Measurements from ENCODE around the gene MCAT.

Gene MCAT

DNA sequence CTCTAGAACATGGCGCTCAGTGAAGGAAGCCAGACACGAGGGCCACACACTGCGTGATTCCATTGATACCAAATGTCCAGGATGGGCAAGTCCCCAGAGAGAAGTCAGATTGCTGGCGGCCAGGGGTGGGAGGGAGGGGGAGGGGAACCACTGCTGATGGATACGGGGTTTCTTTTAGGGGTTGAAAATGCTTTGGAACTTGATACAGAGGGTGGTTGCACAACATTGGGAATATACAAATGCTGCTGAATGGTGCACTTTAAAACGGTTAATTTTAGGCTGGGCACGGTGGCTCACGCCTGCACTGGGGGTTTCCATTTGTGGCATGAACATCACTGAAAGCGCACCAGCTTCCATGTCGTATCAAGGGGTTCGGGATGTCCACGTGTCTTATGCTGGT, 13.2 kb upstream of the MCAT start:
- ChIA-PET CTCF (no interaction called here), POLR2A (no interaction called here)
- DNase-seq (ENCODE audit: extremely low spot score) = no peak
- TF ChIP-seq, protein P1, sequence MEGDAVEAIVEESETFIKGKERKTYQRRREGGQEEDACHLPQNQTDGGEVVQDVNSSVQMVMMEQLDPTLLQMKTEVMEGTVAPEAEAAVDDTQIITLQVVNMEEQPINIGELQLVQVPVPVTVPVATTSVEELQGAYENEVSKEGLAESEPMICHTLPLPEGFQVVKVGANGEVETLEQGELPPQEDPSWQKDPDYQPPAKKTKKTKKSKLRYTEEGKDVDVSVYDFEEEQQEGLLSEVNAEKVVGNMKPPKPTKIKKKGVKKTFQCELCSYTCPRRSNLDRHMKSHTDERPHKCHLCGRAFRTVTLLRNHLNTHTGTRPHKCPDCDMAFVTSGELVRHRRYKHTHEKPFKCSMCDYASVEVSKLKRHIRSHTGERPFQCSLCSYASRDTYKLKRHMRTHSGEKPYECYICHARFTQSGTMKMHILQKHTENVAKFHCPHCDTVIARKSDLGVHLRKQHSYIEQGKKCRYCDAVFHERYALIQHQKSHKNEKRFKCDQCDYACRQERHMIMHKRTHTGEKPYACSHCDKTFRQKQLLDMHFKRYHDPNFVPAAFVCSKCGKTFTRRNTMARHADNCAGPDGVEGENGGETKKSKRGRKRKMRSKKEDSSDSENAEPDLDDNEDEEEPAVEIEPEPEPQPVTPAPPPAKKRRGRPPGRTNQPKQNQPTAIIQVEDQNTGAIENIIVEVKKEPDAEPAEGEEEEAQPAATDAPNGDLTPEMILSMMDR (IDR thresholded peaks at IDR 0.05; ENCODE audit: control extremely low read depth, extremely low read depth, low read depth, missing control alignments) = no peak

DNA sequence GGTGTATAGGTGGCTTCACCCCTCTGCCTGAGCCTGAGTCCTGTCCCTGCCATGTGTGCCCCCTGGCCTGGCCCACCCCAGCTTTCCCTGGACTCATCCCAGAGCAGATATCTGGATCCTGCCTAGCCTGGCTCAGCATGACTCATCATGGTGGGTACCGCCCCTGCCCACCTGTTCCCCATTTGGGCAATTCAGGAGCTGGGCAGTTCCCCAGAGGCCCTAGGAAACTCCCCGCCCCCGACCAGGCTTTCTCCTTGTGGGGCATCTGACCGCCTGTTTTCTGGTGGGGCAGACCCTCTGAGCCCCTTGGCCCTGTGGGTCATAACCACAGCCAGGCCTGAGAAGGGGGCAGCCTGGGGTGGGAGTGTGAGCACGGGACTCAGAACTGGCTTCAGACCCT, 12.6 kb upstream of the MCAT start:
- CTCF ChIA-PET = no interaction called here
- DNase-seq (ENCODE audit: extremely low spot score) = no peak
- TF ChIP-seq, protein P1 (IDR thresholded peaks at IDR 0.05; ENCODE audit: control extremely low read depth, extremely low read depth, low read depth, missing control alignments) = no peak
- POLR2A ChIA-PET = no interaction called here

DNA sequence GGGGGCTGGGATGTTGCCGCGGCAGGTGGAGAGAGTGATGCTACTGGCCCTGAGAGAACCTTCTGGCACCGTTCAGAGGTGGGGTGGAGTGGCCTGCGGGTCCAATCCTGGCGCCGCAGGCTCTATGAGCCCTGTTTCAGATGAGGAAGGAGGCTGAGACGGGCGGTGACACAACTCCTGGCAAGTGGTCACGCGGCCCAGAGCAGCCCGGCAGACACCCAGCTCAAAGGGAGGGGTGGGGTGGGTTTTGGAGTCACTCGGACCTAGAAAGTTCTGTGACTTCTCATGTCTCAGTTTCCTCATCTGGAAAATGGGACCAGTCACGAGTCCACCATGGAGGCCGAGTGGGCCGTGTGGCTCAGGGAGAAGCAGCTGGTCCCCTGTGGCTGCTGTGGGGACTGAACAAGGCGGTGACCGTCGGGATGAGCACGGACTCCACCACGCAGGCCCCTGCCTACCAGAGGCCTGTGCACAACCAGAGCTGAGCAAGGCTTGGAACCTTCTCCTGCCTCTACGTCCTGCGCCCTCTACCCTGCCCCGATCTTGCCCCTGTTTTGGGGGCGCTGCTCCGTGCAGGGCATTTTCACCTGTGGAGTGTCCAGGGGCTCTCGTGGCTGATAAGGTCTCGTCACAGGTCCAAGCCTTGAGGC, 11.8 kb upstream of the MCAT start:
- ChIA-PET CTCF (no interaction called here), POLR2A (no interaction called here)
- DNase-seq (ENCODE audit: extremely low spot score) = no peak
- TF ChIP-seq, protein P1 (IDR thresholded peaks at IDR 0.05; ENCODE audit: control extremely low read depth, extremely low read depth, low read depth, missing control alignments) = no peak

DNA sequence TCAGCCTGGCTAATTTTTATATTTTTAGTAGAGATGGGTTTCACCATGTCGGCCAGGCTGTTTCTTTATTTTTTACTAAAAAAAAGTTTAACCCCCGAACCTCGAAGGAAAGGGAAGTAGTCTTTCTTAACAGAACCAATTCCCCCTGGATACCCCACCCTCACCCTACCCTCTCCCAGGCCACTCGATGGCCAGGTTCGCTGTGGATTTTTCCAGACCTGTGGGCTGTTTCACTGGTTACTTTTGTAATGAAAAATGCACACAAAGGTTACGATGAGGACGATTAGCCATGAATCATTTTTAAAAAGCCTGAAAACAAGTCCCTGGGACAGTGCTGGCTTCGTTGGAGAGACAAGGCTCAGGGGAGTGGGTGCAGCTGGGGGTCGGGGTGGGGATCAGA, 10.7 kb upstream of the MCAT start:
- TF ChIP-seq, protein P1 (IDR thresholded peaks at IDR 0.05; ENCODE audit: control extremely low read depth, extremely low read depth, low read depth, missing control alignments) = no peak
- DNase-seq (ENCODE audit: extremely low spot score) = no peak
- ChIA-PET CTCF (no interaction called here), POLR2A (no interaction called here)

DNA sequence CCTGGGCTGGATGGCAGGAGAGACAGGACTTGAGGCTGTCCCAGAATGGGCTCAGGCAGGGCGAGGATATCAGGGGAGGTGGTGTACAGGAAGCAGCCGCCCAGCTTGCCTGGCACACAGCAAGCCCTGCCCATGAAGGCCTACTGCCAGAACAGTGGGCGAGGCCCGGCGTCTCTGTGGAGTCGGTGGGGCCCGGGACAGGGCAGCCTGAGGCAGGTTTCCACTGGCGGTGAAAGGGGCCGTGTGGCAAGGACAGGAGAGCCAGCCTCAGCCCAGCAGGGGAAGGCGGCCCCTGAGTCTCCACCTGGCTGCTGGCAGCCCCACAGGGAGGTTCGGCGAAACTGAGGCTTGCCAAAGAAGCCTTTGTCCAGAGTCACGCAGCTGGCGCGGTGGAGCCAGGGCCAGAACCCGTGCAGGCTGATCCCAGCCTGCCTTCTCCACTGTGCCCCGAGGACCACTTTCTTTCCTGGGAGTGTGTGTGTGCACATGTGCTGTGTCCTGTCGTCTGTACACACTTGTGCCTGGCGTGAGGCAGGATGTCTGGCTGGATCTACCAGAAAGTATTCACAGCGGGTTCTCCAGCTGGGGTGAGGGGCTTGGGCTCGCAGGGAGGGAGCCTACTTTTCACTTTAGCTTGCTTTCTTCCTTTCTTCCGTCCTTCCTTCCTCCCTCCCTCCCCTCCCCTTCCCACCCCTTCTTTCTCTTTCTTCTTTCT, 9.3 kb upstream of the MCAT start:
- POLR2A ChIA-PET = no interaction called here
- no peak for DNase-seq (ENCODE audit: extremely low spot score)
- TF ChIP-seq, protein P1 (IDR thresholded peaks at IDR 0.05; ENCODE audit: control extremely low read depth, extremely low read depth, low read depth, missing control alignments) = no peak
- CTCF ChIA-PET = interaction anchor here (1.4 kb wide), 1 partner anchor 34 kb away, joined by 3 read pairs; the partner anchor contains the start of gene TTLL12

DNA sequence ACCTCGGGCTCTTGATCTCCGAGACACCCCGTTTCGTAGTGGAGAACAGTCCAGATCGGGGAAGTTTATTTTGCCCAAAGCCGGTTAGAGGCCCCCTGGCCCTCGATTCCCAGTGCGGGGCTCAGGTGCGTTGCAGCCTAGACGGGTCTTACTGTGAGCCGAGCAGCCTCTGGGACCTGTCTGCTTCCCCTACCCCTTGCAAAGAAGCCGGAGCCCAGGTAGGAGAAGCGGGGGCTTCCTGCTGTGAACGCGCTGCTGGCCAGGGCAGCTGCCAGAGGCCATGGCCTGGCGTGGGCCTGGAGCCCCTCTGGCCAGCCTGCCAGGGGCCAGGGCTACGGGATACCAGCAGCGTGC, 8.8 kb upstream of the MCAT start:
- TF ChIP-seq, protein P1 (IDR thresholded peaks at IDR 0.05; ENCODE audit: control extremely low read depth, extremely low read depth, low read depth, missing control alignments) = no peak
- DNase-seq (ENCODE audit: extremely low spot score) = no peak
- ChIA-PET CTCF (no interaction called here), POLR2A (no interaction called here)
